Adipocyte (in vitro differentiated cells): Measurements from ENCODE around the gene CMSS1.

ENCODE experiments used
- DNase-seq: peaks from one replicate; pipeline ENCODE4 v3.0.0-alpha.2; 2015; ENCODE audit warnings: low read depth
- H3K27me3 ChIP-seq: replicated peaks from 2 replicates; pipeline ENCODE4 v1.7.0; 2013; ENCODE audit warnings: mild to moderate bottlenecking, low read length, moderate library complexity; ENCODE audit not compliant: control insufficient read depth, insufficient read depth
- H3K36me3 ChIP-seq: 2 replicates; pipeline ENCODE4 v1.7.0; 2013; ENCODE audit warnings: low read length, mild to moderate bottlenecking, moderate library complexity; ENCODE audit not compliant: control insufficient read depth, insufficient read depth, severe bottlenecking
- H3K4me1 ChIP-seq: 2 replicates; pipeline ENCODE4 v1.7.0; 2013; ENCODE audit warnings: mild to moderate bottlenecking, low read length, moderate library complexity; ENCODE audit not compliant: control insufficient read depth, insufficient read depth
- H3K4me3 ChIP-seq: 2 replicates; pipeline ENCODE4 v1.7.0; 2013; ENCODE audit warnings: mild to moderate bottlenecking, low read length, moderate library complexity
- H3K9ac ChIP-seq: 2 replicates; pipeline ENCODE4 v1.7.0; 2013; ENCODE audit warnings: mild to moderate bottlenecking, low read length, moderate library complexity
- H3K9me3 ChIP-seq: 2 replicates; pipeline ENCODE4 v1.7.0; 2013; ENCODE audit warnings: mild to moderate bottlenecking, low read length, moderate library complexity; ENCODE audit not compliant: control insufficient read depth

Gene CMSS1

GRCh38 chr3:100124201-100124761 is 306.6 kb downstream of the CMSS1 start:
- H3K9me3 ChIP-seq: no peaks in the 10 kb centered on the region
- no peaks in the 10 kb centered on the region for H3K27me3 ChIP-seq
- H3K4me3 ChIP-seq: no peak overlapping the region
- H3K4me1 ChIP-seq: peaks cover 8% of the 10 kb centered on the region
- H3K36me3 ChIP-seq: no peaks in the 10 kb centered on the region
- H3K9ac ChIP-seq: no peak overlapping the region
- DNase-seq: no peak

- Histone ChIP-seq H3K4me3 (no peak overlapping the region), H3K27me3 (no peaks in the 10 kb centered on the region), H3K9ac (no peak overlapping the region), H3K36me3 (no peaks in the 10 kb centered on the region), H3K9me3 (no peaks in the 10 kb centered on the region), H3K4me1 (no peaks in the 10 kb centered on the region)
- peak; percentile 66 for DNase-seq
These were observed 307.7 kb downstream of the CMSS1 start for GRCh38 chr3:100125161-100125938.

- no peaks in the 10 kb centered on the region for H3K36me3 ChIP-seq
- no peak overlapping the region for H3K9ac ChIP-seq
- no peaks in the 10 kb centered on the region for H3K9me3 ChIP-seq
- no peak for DNase-seq
- H3K27me3 ChIP-seq: no peaks in the 10 kb centered on the region
- H3K4me3 ChIP-seq: no peak overlapping the region
- no peaks in the 10 kb centered on the region for H3K4me1 ChIP-seq
These were observed 310.1 kb downstream of the CMSS1 start for GRCh38 chr3:100127792-100128191.

GRCh38 chr3:100128565-100128964 is 310.9 kb downstream of the CMSS1 start:
- DNase-seq: no peak
- H3K4me1 ChIP-seq: no peaks in the 10 kb centered on the region
- no peak overlapping the region for H3K4me3 ChIP-seq

GRCh38 chr3:100129941-100130340 is 312.3 kb downstream of the CMSS1 start:
- H3K4me3 ChIP-seq: no peak overlapping the region
- no peaks in the 10 kb centered on the region for H3K36me3 ChIP-seq
- H3K4me1 ChIP-seq: no peaks in the 10 kb centered on the region
- no peaks in the 10 kb centered on the region for H3K27me3 ChIP-seq
- no peaks in the 10 kb centered on the region for H3K9me3 ChIP-seq
- H3K9ac ChIP-seq: no peak overlapping the region
- no peak for DNase-seq

More at GRCh38 chr3:100128565-100128964, 310.9 kb downstream of the CMSS1 start:
- H3K9ac ChIP-seq: no peak overlapping the region
- no peaks in the 10 kb centered on the region for H3K36me3 ChIP-seq
- no peaks in the 10 kb centered on the region for H3K27me3 ChIP-seq
- H3K9me3 ChIP-seq: no peaks in the 10 kb centered on the region

- H3K36me3 ChIP-seq: no peaks in the 10 kb centered on the region
- H3K27me3 ChIP-seq: no peaks in the 10 kb centered on the region
- H3K9me3 ChIP-seq: no peaks in the 10 kb centered on the region
- no peak overlapping the region for H3K4me3 ChIP-seq
- H3K9ac ChIP-seq: no peak overlapping the region
- H3K4me1 ChIP-seq: no peaks in the 10 kb centered on the region
- no peak for DNase-seq
These were observed 313.6 kb downstream of the CMSS1 start for GRCh38 chr3:100131241-100131640.

GRCh38 chr3:100136921-100137320 is 319.3 kb downstream of the CMSS1 start:
- DNase-seq: peak; percentile 51
- H3K27me3 ChIP-seq: no peaks in the 10 kb centered on the region
- peaks cover 6% of the 10 kb centered on the region for H3K4me1 ChIP-seq
- no peak overlapping the region for H3K4me3 ChIP-seq
- H3K36me3 ChIP-seq: no peaks in the 10 kb centered on the region
- no peak overlapping the region for H3K9ac ChIP-seq
- H3K9me3 ChIP-seq: no peaks in the 10 kb centered on the region

GRCh38 chr3:100140976-100141375 is 323.3 kb downstream of the CMSS1 start:
- H3K36me3 ChIP-seq: no peaks in the 10 kb centered on the region

GRCh38 chr3:100141586-100141985 is 323.9 kb downstream of the CMSS1 start:
- H3K27me3 ChIP-seq: no peaks in the 10 kb centered on the region
- DNase-seq: no peak
- H3K4me1 ChIP-seq: peaks cover 6% of the 10 kb centered on the region
- no peak overlapping the region for H3K9ac ChIP-seq
- H3K9me3 ChIP-seq: peaks cover 12% of the 10 kb centered on the region
- no peaks in the 10 kb centered on the region for H3K36me3 ChIP-seq
- H3K4me3 ChIP-seq: no peak overlapping the region

More at GRCh38 chr3:100140976-100141375, 323.3 kb downstream of the CMSS1 start:
- Histone ChIP-seq H3K27me3 (no peaks in the 10 kb centered on the region), H3K4me1 (peaks cover 6% of the 10 kb centered on the region), H3K4me3 (no peak overlapping the region), H3K9ac (no peak overlapping the region), H3K9me3 (peaks cover 12% of the 10 kb centered on the region)
- no peak for DNase-seq

- no peaks in the 10 kb centered on the region for H3K36me3 ChIP-seq
- peaks cover under 1% of the 10 kb centered on the region for H3K4me1 ChIP-seq
- no peaks in the 10 kb centered on the region for H3K27me3 ChIP-seq
- no peak for DNase-seq
- H3K4me3 ChIP-seq: no peak overlapping the region
- H3K9me3 ChIP-seq: peaks cover 12% of the 10 kb centered on the region
- H3K9ac ChIP-seq: no peak overlapping the region
These were observed 326.7 kb downstream of the CMSS1 start for GRCh38 chr3:100144255-100144866.

GRCh38 chr3:100149130-100149529 is 331.5 kb downstream of the CMSS1 start:
- Histone ChIP-seq H3K9me3 (no peaks in the 10 kb centered on the region), H3K36me3 (peaks cover 9% of the 10 kb centered on the region), H3K9ac (no peak overlapping the region), H3K27me3 (no peaks in the 10 kb centered on the region), H3K4me3 (no peak overlapping the region), H3K4me1 (peaks cover 23% of the 10 kb centered on the region)
- DNase-seq: no peak
